AG04450 (cell line): Measurements from ENCODE around the gene AZU1. TPM values are rescaled to one million over a fixed set of nuclear protein-coding genes. Genes with fewer than 3 reads are reported as not detected.

Experiments used
- CTCF ChIA-PET: fragments of 300-600, 350-600 bp; formaldehyde crosslinking; extraction: SDS; loops from one replicate; lab custom pipeline; 2022; ENCODE audit warnings: antibody characterized with exemption, inconsistent platforms; lab: Charles Lee
- POLR2A ChIA-PET: fragments of 350-600 bp; formaldehyde crosslinking; extraction: SDS; loops from one replicate; lab custom pipeline; 2021; ENCODE audit warnings: antibody characterized with exemption, inconsistent platforms; lab: Yijun Ruan, JAX
- DNase-seq: peaks from one replicate; pipeline ENCODE4 v3.0.0-alpha.2; 2011; ENCODE audit warnings: low read depth, low spot score
- H3K27ac ChIP-seq: one replicate; pipeline ENCODE4 v1.5.1; 2012; ENCODE audit warnings: low read depth, low read length, control low read depth
- H3K27me3 ChIP-seq: one replicate; pipeline ENCODE4 v1.6.0; 2012; ENCODE audit warnings: low read length; ENCODE audit not compliant: control insufficient read depth, insufficient read depth
- H3K4me3 ChIP-seq: 2 replicates; pipeline ENCODE4 v1.5.1; 2011; ENCODE audit warnings: mild to moderate bottlenecking, low read depth, low read length, control low read depth
- H3K9me3 ChIP-seq: 2 replicates; pipeline ENCODE4 v1.5.1; 2012; ENCODE audit warnings: low read length; ENCODE audit not compliant: control insufficient read depth, insufficient read depth
- polyA plus RNA-seq: library from polyadenylated mRNA; depleted of rRNA; stranded (reverse); fragments of >200 nt; gene quantifications from 2 replicates; pipeline ENCODE4 v1.2.3, GENCODE V29; 2011
- TF ChIP-seq, protein P1 (sequence below): IDR thresholded peaks from 2 replicates; pipeline ENCODE4 v1.5.1; 2011; ENCODE audit warnings: low read depth, low read length, control low read depth, inconsistent platforms

AZU1 gene
- polyA plus RNA-seq, 1 experiment, result 0.04 TPM

DNA sequence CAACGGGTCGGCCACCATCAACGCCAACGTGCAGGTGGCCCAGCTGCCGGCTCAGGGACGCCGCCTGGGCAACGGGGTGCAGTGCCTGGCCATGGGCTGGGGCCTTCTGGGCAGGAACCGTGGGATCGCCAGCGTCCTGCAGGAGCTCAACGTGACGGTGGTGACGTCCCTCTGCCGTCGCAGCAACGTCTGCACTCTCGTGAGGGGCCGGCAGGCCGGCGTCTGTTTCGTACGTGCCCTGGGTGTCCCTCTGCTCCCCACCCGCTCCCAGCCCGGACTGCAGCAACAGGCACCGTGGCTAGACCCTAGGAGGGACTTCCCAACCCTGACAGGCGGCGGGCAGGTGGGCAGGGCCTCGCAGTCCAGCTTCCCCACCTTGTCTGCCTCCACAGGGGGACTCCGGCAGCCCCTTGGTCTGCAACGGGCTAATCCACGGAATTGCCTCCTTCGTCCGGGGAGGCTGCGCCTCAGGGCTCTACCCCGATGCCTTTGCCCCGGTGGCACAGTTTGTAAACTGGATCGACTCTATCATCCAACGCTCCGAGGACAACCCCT lies 28.0 kb downstream of the AZU1 start:
- Histone ChIP-seq H3K27me3 (peaks cover 16% of the 10 kb centered on the region), H3K27ac (no peak overlapping the region), H3K9me3 (no peaks in the 10 kb centered on the region; the same call in 1 of the 2 replicates), H3K4me3 (no peak overlapping the region)
- ChIA-PET CTCF (no interaction called here), POLR2A (no interaction called here)
- DNase-seq, result no peak
- TF ChIP-seq, protein P1, sequence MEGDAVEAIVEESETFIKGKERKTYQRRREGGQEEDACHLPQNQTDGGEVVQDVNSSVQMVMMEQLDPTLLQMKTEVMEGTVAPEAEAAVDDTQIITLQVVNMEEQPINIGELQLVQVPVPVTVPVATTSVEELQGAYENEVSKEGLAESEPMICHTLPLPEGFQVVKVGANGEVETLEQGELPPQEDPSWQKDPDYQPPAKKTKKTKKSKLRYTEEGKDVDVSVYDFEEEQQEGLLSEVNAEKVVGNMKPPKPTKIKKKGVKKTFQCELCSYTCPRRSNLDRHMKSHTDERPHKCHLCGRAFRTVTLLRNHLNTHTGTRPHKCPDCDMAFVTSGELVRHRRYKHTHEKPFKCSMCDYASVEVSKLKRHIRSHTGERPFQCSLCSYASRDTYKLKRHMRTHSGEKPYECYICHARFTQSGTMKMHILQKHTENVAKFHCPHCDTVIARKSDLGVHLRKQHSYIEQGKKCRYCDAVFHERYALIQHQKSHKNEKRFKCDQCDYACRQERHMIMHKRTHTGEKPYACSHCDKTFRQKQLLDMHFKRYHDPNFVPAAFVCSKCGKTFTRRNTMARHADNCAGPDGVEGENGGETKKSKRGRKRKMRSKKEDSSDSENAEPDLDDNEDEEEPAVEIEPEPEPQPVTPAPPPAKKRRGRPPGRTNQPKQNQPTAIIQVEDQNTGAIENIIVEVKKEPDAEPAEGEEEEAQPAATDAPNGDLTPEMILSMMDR, result no peak

- TF ChIP-seq, protein P1, result no peak
- Histone ChIP-seq H3K27ac (no peak overlapping the region), H3K4me3 (no peak overlapping the region), H3K27me3 (peaks cover 5% of the 10 kb centered on the region), H3K9me3 (peaks cover 6% of the 10 kb centered on the region; the same call in 1 of the 2 replicates)
- CTCF ChIA-PET, result interaction anchor here (0.7 kb wide), 2 partner anchors 64 to 351 kb away, joined by 4 to 7 read pairs; no protein-coding TSS in a partner anchor
- no peak for DNase-seq
- POLR2A ChIA-PET, result interaction anchor here (0.7 kb wide), 1 partner anchor 21 kb away, joined by 3 read pairs; no protein-coding TSS in a partner anchor
Measured at GRCh38 chr19:858284-858683, 30.6 kb downstream of the AZU1 start.

GRCh38 chr19:858868-859843 lies 31.5 kb downstream of the AZU1 start, which contains the start of gene CFD:
Gene CFD (plus strand): TSS chr19:859664. CDS start chr19:859690, 26 bp downstream.
- ChIA-PET POLR2A (interaction anchor here (1.6 kb wide), 1 partner anchor 55 kb away, joined by 4 read pairs; no protein-coding TSS in a partner anchor), CTCF (interaction anchor here (0.7 kb wide), 1 partner anchor 63 kb away, joined by 7 read pairs; no protein-coding TSS in a partner anchor)
- no peak for DNase-seq
- H3K27me3 ChIP-seq, result peaks cover 3% of the 10 kb centered on the region
- H3K4me3 ChIP-seq, result peak within 1 kb of the TSS; percentile 49
- peaks cover 6% of the 10 kb centered on the region; the same call in 1 of the 2 replicates for H3K9me3 ChIP-seq
- TF ChIP-seq, protein P1, result no peak
- no peak within 1 kb of the TSS for H3K27ac ChIP-seq

GRCh38 chr19:861141-861755 lies 33.6 kb downstream of the AZU1 start:
- TF ChIP-seq, protein P1, result no peak
- no peak for DNase-seq
- ChIA-PET POLR2A (interaction anchor here (0.7 kb wide), 1 partner anchor 10 kb away, joined by 4 read pairs; no protein-coding TSS in a partner anchor), CTCF (interaction anchor here (0.6 kb wide), 1 partner anchor 140 kb away, joined by 3 read pairs; no protein-coding TSS in a partner anchor)
- Histone ChIP-seq H3K4me3 (no peak overlapping the region), H3K27me3 (peaks cover 3% of the 10 kb centered on the region), H3K9me3 (peaks cover 6% of the 10 kb centered on the region; the same call in 1 of the 2 replicates), H3K27ac (no peak overlapping the region)
